SH-SY5Y (cell line): ENCODE data around the gene TMEM208.

Source experiments
- GATA2 ChIP-seq: IDR thresholded peaks from 2 replicates; pipeline ENCODE4 v1.6.1; 2011; ENCODE audit warnings: mild to moderate bottlenecking, low read depth, low read length
- GATA3 ChIP-seq: IDR thresholded peaks from 2 replicates; pipeline ENCODE4 v1.6.1; 2011; ENCODE audit warnings: low read depth, mild to moderate bottlenecking, low read length, moderate library complexity

DNA sequence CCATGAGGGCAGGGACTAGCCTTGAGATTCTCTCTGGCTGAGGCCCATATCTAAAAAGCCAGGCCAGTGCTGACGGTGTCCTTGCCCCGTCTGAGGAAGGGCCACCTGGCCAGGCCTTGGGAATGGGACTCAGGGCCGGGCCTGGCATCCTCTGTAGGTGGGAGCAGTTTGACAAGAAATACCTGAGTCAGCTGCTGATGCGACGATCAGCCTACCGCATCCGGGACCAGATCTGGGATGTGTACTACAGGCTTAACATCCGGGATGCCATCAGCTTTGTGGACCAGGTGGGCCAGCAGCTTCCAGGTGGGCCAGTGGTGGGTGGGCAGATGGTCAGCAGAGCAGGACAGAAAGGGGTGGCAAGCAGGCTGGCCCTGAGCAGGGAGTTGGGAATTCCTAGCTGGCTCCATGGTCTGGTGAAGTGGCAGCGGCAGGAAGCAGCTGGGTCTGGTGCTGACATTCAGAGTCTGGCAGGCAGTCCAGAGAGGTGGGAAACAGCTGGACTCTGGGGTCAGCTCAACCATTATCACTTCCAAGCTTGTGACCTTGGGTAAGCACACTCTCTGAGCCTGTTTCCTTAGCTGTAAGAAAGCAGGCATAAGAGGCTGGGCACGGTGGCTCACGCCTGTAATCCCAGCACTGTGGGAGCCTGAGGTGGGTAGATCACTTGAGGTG is 31.4 kb downstream of the TMEM208 start:
- no peak for TF ChIP-seq GATA2
- TF ChIP-seq GATA3 = no peak
